Stimulated activated naive CD4-positive, alpha-beta T cell treated with Interleukin-2 at 50 U/mL for 16 hours (primary cell): ENCODE results near the gene CLCN7.
A peak's percentile ranks its signal among the peaks of the same experiment; 100 is the strongest.

Experiments
- DNase-seq: peaks from one replicate; lab custom pipeline; 2025; lab: John Stamatoyannopoulos, UW

CLCN7 gene

DNA sequence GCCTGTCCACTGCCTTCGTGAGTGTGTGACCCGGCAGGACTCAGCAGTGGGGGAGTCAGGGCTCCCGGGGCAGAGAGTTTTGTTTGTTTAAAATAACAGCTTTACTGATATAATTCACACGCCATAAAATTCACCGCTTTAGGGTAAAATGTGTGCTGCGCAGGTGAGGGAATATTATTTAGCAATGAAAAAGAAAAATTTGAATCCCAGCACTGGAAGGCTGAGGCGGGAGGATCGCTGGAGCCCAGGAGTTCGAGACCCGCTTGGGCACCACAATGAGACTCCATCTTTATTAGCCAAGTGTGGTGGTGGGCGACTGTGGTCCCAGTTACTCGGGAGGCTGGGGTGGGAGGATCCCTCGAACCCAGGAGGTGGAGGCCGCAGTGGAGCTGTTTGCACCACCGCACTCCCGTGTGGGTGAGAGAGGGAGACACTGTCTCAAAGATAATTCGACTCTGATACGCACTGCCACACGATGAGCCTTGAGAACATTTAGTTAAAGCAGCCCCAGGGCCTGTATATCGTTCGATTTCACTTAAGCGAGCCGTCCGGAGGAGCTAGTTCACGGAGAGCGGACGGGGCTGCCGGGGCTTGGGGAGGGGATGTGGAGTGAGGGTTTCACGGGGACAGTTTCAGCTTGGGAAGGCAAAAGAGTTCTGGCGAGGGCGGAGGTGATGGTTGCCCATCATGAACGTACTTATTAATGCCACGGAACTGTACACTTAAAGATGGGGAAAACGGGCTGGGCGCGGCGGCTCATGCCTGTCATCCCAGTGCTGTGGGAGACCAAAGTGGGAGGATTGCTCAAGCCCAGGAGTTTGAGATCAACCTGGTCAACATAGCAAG lies 28.5 kb upstream of the CLCN7 start:
- no peak for DNase-seq

DNA sequence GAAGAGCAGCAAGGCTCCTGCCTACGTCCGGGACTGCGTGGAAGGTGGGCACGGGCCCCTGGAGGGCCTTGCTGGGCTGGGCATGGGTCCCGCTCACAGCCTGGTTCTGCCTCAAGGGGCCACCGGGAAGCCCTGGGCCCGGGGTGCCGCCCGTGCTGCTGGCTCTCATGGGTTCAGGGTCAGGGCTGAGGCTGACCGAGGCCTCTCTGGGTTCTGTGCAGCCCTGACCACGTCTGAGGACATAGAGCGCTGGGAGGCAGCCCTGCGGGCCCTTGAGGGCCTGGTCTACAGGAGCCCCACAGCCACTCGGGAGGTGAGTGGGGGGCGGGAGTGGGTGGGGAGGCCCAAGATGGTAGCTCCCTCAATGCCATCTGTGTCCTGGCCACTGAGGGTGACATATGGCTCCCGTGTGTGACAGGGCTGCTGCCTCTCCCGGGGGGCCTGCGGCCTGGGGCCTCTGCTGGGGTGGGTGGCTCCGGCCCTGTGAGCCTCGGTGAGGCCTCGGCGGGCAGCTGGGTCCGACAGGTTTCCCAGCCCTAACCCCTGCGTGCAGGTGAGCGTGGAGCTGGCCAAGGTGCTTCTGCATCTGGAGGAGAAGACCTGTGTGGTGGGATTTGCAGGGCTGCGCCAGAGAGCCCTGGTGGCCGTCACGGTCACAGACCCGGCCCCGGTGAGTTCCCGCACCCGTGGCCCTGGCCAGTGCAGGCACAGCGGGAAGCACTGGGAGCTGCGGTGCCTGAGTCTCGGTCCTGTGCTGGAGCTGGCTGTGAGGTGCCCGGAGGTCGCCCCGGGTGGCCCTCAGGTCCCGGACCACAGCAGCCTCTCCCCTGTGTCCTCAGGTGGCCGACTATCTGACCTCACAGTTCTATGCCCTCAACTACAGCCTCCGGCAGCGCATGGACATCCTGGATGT lies 27.5 kb upstream of the CLCN7 start:
- DNase-seq: no peak

DNA sequence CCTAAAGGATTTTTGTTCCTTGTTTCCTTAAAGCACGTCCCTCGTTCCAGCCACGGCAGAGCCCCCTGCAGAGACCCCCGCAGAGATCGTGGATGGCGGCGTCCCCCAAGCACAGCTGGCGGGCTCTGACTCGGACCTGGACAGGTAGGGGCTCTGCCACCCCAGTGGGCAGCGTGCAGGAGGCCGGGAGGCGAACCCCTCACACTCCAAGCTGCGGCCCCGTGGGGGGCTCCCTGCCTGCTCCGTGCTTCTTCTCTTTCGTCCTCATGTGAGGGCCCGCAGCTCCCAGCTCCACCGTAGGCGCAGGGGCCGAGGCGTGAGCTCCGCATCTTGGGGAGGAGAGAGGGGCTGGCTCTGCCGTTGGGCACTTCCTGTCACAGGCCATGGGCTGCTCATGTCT lies 26.8 kb upstream of the CLCN7 start:
- no peak for DNase-seq

DNA sequence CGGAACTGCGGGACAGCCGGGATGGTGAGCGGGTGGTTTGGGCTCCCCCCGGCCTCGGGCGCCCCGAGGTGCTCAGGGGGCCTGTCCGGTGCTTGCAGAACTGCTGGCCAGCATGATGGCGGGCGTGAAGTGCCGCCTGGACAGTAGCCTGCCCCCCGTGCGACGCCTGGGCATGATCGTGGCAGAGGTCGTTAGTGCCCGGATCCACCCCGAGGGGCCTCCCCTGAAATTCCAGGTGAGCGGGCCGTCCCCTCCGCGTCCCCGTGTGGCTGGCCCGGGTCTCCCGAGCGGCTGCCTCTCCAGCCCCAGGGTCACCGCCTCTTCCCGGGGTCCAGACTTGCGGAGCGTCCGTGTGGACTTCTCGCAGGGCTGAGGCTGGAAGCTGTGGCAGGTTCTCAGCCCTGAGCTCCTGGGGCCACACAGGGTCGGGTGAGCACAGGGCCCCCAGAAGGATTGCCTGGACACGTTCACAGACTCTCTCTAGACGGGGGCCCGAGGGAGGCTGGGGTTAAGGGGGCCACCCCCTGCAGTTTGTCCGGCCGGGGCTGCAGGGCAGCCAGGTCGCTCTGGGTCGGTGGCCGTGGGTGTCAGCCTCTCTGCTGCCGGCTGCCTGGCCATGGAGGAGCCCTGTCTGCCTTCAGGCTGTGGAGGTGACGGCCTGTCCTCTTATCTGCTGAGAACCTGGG lies 25.8 kb upstream of the CLCN7 start:
- no peak for DNase-seq

DNA sequence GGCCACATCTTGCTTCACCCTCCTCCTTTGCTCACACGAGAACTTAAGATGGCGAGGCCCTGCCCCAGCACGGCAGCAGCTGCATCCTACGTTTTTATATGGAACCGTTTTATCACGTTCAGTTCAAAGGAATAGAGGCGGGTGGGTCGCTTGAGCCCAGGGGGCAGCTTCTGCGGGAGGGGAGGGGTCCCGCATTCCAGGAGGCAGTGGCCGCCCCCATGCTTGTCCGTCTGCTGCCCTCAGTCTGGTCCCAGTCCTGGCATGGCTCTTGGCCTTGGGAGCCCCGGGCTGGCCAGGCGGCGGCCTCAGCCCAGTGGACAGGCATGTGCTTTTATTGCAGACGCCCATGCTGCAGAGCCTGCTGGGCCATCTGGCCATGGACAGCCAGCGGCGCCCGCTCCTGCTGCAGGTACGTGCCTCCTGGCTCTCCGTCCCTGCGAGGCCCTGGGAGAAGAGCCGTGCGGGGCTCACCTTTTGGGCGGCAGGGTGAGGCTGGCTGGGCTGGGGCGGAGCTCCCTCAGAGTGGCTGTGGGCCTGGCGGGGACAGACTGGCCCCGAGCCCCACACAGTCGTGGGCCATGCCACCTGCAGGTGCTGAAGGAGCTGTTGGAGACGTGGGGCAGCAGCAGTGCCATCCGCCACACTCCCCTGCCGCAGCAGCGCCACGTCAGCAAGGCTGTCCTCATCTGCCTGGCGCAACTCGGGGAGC lies 25.1 kb upstream of the CLCN7 start:
- DNase-seq: no peak

DNA sequence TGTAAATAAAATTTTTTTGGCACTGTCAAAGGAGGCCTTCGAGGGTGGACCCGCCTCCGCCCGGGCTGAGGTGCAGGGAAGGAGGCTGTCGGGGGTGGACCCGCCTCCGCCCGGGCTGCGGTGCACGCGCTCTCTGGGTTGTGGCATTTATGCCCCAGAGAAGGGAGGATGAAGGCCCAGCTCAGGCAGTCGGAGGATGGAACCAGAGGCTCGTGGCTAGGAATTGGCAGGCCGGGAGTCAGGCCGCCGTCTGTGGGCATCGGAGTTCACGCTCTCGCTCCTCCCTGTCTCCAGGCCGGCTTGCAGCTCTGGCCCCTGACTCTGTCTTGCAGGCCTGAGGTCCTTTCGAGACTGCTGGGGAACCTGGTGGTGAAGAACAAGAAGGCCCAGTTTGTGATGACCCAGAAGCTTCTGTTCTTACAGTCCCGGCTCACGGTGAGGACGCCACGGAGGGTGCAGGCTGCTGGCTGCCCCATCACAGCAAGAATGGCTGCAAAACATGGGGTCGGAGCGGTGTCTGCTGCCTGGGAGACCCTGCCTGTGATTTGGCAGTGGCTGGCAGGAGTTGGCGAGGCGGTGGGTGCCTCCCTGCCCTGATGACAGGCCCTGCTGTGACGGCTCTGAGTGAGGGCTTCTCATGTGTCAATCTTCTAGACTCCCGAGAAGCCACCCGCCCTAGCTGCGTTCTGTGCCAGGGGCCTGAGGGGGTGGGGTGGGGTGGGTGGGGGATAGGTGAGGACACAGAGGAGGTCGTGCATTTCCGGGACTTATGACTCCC lies 24.3 kb upstream of the CLCN7 start:
- DNase-seq: no peak

DNA sequence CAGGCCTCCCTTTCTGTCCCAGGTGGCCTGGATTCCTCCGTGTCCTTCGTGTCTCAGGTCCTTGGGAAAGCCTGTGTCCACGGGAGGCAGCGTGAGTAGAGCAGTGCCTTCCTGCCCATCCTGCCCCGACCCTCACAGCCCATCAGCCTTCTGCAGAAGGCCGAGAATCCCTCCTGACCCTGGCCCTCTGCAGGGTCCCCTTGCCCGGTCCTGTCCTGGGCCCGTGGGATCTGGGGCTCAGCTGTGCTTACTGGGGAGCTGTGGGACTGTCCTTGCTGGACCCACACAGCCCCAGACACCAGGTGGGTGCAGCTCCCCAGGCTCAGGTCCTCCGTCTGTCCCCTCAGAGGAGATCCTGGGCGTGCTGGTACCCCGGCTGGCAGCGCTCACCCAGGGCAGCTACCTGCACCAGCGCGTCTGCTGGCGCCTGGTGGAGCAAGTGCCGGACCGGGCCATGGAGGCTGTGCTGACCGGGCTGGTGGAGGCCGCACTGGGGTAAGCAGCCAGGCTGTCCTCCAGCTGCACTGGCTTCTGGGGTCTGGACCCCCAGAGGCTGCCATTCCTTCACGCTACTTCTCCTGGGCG lies 22.3 kb upstream of the CLCN7 start:
- no peak for DNase-seq

DNA sequence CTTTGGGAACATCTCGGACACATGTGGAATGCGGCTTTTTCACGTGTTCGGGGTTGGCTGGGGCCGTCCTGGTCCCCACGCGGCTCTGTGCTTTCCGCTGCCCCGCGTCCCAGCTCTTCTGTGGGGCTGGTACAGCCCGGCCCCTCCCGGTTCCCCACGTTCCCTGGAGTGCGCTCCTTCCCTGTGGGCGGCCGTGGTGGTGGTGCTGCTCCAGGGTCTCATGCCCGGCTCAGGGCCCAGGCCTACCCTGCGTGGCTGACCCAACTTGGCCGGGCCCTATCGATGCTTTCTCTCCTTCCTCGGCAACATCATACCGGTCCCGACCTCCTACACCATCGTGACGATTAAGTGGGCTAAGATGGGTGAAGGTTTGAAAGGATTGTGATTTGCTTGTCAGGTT lies 21.6 kb upstream of the CLCN7 start:
- no peak for DNase-seq

DNA sequence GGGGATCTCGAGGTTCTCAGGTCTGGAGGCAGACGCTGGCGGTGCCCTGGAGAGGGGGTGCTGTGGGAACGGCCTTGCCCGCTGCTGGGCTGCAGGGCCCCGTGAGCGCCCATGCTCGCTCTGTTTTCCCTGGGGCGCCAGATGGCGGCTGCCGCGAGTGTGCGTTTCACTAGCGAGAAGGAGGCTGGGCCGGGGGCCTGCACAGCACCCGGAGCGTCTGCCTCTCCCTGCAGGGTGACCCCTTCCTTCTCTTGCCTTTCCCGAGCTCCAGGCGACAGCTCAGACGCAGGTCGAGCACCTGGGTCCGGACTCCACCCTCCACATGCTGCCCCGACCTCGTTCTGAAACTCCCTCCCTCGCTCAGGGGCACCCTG lies 21.0 kb upstream of the CLCN7 start:
- no peak for DNase-seq

DNA sequence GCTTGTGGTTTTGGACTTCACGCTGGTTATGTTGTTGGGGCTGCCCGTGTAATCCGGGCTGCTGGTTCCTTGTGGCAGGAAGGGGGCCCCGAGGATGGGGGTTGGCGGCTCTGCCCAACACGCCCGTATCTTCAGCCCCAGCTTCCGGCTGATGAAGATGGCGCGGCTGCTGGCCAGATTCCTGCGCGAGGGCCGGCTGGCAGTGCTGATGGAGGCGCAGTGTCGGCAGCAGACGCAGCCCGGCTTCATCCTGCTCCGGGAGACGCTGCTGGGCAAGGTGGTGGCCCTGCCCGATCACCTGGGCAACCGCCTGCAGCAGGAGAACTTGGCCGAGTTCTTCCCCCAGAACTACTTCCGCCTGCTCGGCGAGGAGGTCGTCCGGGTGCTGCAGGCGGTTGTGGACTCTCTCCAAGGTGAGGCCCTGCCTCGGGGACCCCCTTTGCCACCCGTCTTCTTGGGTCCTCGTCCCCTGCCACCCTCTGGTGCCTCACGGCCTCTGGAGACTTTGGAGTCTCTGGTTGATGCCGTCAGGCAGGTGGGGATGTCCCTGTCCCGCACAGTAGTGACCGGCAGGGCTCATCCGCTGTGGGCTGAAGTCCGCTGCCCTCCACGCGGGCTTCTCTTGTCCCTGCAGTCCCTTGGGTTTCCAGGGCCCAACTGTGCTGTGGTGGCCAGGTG lies 20.5 kb upstream of the CLCN7 start:
- DNase-seq: no peak

DNA sequence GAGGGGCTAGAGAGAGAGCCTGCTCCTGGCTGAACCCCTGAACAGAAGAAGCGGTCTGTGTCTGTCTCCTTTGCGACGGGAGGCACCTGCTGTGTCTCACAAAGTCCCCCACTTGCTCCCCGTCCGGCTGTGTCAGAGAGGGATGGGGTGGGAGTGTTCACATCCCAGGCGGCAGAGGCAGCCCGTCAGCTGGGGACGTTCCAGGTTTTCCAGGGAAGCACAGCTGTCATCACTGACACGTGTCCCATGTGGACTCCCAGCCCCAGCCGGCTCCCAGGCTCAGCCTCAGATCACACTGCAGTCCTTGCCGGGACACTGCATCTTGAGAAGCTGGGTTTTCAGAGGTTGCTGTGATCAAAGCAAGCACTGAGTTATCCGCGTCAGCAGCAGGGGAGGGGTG lies 19.9 kb upstream of the CLCN7 start:
- DNase-seq: no peak

DNA sequence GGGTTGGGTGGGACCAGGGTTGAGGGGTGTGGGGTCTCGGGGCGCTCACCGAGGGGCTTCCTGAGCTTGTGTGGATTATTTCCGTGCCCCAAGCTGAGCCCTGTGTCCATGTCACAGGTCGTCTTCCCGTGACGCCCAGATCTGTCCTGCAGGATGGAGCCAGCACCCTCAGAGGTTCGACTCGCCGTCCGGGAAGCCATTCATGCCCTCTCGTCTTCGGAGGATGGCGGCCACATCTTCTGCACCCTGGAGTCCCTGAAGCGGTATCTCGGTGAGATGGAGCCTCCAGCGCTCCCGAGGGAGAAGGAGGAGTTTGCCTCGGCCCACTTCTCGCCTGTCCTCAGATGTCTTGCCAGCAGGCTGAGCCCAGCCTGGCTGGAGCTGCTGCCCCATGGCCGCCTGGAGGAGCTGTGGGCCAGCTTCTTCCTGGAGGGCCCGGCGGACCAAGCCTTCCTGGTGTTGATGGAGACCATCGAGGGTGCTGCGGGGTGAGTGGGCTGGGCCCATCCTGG lies 19.4 kb upstream of the CLCN7 start:
- DNase-seq: no peak

DNA sequence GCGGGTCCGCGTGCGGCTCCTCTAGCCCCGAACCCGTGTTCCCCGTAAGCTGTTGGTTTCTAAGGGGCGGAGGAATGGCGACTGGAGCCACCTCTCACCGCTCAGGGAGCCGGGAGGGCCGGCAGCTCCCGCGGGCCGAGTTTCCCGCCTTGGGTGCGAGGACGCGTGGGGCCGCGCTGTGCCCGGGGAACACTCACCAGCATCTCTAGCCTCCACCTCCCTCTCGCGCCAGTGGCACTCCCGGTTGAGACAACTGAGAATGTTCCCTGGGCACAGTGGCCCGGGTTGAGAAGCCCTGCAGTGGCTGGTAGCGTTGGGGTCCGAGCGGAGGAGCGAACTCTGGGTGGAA lies 18.9 kb upstream of the CLCN7 start:
- DNase-seq: no peak

DNA sequence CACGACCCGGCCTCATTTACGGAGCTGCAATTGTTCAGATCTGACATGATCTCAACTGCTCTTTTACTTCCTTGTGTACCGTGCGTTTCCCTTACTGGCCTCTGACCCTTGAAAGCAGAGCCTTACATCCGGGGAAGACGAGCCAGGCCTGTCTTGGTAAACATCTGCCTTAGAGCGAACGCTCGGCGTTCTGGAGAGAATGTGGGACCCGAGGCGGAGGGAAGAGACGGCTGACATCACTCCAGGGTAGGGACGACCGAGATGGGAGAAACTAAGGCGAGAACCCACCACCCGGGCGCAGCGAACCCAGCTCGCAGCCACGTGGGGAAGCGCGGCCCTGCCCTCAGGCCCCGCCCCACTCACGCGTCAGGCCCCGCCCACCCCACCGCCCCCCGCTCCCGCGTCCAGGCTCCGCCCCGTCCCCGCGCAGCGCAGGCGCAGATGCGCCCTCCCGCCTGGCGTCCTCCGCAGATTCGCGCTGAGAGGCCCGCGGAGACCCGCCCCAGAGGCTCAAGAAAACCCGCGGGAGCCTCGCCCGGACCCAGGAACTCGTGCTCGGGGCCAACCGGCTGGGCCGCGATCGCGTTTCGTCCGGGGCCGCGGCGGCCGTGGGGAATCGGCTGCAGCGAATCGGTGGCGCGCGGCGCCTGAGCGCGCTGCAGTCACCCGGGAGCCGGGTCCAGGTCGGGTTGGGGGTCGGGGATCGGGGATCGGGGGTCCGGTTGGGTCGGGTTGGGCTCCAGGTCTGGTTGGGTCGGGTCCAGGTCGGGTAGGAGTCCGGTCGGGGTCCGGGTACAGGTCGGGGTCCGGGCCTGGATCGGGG lies 18.3 kb upstream of the CLCN7 start, which contains the start of gene TELO2:
Gene TELO2 (plus strand): TSS at position 438 of the 823 bp plus-strand sequence. CDS start 922 bp downstream, outside the sequence.
- DNase-seq: peak; percentile 83

DNA sequence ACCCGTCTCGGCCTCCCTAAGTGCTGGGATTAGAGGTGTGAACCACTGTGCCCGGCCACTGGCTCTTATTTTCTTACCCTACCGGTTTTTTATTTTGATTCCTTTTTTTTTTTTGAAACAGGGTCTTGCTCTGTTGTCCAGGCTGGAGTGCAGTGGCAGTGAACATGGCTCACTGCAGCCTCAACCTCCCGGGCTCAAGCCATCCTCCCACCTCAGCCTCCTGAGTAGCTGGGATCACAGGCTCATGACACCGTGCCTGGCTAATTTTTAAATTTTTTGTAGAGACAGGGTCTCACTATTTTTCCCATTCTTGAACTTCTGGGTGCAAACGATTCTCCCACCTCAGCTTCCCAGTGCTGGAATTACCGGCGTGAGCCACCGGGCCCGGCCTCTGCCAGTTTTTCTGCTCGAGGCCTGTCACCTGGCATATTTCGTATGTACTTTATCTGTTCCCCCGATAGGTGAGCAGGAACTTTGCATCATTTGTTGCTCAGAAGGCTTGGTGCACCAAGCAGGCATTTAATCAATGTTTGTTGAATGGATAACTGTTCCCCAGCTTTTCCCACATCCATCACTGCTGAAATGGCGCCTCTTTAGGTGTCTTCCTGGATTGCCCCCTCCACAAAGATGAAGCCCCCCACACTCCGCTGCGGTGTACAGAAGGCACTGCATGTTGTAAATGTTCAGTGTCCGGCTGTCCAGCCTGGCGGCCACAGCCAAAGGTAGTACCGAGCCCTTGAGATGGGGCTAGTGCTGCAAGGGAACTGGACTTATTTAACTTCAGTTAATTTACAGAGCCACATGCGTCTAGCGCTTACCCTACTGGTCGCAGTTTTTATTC lies 17.5 kb upstream of the CLCN7 start:
- no peak for DNase-seq

DNA sequence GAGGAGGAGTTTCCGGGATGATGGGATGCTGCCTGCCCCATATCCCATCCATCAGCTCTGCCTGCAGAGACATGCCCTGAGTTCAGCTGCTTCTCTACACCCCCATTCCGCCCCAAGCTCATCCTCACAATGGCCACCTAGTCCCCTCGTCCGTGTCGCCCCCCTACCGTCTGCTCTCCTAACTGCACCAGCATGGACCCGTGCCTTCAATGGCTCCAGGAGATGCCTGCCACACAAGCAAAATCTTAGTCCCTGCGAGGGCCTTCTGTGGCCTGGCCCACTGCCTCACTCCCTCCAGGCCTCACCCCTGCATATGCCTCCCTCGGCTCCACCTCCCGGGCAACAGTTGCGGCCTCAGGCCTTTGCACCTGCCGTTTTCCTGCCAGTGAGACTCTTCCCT lies 16.5 kb upstream of the CLCN7 start:
- DNase-seq: no peak

DNA sequence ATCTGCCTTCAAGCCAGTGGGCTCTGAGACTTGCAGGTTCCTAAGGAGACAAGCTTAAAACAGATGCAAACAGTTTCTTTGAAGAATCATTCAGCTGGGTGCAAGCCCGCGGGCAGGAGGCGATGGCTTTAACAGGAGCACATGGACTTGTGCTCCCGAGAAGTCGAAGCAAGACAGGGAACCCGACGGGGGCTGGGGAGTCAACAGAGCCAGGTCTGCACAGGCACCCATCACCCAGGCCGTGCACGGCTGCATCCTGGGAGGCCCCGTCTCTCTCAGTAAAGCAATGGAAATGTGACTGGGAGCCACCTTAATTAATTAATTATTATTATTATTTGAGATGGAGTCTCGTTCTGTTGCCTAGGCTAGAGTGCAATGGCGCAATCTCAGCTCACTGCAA lies 14.2 kb upstream of the CLCN7 start:
- no peak for DNase-seq

DNA sequence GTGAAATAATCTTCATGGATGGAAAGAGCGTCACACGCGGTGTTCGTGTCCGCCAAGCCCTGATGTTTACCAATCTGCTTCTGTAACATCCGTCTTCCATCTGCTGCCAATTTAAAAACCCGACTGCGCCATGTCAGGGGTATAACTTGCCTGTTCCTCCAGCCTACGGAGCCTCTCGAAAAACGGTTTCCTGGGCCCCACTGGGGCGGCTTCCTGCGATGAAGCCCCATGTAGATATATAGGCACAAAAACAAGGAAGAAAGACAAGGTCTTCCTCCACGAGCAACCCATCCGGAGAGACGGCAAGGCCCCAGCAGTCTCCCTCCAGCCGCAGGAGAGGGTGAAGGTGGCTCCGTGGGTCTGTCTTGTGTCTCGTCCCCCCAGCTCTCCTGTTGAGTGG lies 13.8 kb upstream of the CLCN7 start, which contains the start of gene PTX4:
Gene PTX4 (minus strand): TSS at position 326 of the 400 bp plus-strand sequence. CDS start 35 bp downstream, at position 291.
- no peak for DNase-seq
